ENCODE data around the gene ETF1.

The ETF1 gene

DNA sequence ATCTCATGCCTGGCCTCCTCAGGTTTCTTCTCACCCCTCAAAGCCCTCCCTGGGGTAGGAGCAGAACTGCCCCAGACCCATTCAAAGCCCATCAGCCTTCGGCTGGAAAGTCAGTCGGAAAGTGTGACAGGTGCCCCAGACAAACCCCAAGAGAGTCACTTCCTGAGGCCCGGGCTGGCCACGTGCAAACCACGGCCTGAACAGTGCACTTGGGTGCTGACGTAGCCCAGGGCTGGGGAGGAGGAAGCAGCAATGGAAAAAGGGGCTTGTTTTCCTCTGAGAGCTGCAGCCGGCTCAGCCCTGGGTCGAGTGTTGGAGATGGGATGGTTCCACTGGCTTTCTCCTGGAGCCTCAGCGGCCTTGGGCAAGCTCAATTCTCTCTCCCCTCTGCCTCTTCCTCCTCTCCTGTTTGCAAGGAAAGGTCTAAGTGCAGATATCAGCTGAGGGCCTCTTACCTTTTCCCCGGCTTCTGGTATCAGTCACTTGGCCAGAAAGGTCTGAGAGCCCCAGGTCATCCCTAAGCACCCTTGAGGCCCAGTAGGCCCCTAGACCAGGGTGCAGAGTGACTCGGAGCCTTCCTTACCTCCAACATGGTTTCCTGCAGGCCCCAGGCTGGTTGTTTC, 83.6 kb downstream of the ETF1 start:
- no peak for DNase-seq

DNA sequence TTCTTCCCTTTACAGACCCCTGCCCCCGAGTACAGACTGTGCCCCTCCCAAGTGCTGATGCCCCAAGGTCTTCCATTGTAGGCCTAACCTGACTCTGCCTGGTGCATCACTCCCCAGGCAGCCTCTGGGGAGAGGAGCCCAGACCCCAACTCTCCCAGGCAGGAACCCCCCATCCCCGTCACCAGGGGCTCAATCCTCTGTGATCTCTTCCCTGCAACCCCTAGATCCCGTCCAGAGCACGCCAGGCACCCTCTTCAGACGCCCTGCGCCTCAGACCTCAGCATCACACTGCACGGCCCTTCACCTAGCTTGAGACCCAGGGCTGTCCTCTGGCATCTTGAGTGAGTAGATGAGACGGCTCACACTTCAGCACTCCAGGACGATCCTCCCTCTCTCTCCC, 84.2 kb downstream of the ETF1 start:
- DNase-seq: no peak

DNA sequence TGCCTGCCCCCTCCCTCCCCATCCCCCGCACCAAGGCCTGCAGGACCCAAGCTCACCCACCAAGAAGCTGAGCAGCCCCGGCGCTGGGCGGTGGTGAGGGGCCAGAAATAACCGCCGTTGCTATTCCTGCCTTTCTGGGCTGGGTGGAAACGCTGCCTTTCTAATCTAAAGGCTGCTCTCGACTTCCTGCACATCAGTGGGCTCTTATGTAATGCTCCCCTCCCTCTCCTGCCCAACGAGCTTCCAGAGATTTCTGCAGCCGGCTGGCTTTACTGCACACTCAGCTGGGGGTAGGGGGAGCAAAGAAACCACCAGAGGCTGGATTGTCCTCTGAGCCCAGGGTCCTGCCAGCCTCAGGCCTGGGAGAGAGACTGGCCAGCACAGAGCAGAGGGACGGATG, 84.7 kb downstream of the ETF1 start:
- no peak for DNase-seq

DNA sequence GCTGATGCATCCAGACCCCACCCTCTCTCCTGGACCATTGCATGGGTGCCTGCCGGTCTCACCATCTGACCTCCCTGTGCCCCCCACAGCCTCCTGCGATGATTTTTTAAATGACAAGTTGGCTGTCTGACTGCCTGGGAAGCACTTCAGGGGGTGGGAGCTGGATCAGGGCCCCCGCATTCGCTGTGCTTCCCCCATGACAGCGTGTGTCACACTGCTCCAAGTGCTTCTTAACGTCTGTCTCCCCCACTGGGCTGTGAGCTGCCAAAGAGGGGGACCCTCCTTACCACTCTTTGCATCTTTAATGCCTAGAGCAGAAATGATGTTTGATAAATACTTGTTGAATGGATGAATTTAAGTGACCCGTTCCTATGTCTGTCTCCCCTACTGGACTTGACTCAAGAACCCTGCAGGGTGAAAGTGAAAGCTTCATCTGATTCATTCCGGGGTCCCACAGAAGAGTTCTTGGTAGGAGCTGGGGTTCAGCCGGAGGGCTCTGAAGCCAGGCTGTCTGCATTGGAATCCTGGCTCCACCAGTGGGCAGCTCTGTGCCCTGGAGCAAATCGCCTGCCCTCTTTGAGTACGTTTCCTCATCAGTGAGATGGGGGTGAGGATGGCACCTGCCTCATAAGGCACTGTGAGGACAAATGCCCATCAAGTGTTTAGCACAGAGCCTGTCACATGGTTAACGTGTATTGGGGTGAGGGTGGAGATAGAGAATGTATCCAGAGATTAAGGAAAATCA, 85.3 kb downstream of the ETF1 start:
- DNase-seq: no peak
